NOMO-1 (cell line): ENCODE measurements around the gene SSR3.
"Not testable (repeated sequence)": the region's sequence is repeated elsewhere in the genome, so short reads cannot be mapped to it uniquely, and the experiment has no call there.

Experiments
- DNase-seq, 2 experiments: peaks; one replicate each; lab custom pipeline; 2025; ENCODE audit not compliant: unreplicated experiment in 2 of 2; lab: John Stamatoyannopoulos, UW

The SSR3 gene

DNA sequence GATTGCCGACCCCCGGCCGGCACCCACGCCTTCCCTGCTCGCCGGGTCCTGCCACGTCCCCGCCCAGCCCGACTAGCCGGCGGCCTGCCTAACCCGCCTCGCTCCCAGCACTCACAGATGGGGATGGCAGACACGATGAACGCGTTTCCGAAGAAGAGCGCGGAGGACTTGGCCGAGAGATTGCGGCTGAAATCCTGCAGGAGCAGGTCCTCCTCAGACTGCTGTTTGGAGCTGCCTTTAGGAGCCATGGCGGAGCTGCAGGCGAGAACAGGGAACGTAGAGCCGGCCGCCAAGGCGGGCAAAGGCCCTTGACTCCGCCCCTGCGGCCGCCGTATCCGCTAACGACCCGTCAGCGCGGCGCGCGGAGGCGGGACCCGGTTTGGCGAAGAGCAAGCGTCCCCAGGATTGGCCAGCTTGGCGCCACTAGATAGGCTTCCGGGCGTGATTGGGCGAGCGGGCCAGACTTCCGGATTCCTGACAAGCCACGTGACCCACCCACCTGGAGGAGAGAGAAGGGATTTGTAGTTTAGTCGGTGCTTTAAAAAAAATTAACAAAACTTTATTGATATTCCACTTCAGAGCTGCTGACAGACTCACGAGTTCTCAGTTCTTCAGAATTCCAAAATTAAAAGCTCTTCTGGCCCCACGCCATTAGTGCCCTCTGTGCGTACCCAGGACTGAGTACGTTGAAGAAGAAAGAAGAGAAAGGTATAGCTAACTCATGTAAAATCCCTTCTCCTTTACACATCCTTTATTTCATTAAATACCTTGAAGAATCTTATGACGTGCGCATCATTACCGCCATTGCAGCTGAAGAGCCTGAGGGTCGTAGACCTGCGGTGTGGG is at the start of gene SSR3:
Gene SSR3 (minus strand): TSS at position 276 of the 846 bp plus-strand sequence. CDS start 28 bp downstream, at position 248.
- DNase-seq = peak; percentile 100

DNA sequence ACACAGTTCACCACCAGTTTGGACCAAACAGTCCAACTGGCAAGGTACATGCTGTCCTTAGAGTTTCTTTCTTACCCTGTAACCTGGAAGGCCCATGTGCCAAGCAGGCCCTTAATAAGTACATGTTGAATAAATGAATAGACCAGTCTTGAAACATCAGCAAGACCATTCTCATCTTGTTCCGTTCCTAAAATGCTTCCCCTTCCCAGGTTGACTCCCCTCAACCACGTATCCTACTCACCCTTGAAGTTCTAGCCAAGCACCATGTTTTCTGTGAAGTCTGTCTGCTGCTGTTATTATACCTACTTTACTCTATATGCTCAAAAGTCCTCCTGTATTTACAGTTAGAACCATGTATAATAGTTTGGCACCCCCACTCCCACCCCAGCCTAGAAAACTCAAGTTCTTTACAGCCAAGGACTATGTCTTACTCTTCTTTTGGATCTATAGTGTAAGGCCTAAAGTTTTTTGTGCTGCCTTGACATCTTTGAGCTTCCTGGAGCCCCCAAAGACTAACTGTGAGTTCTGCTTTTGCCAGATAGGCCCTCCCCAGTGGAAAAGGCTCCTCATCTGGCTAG is 49.2 kb upstream of the SSR3 start:
- DNase-seq = no peak

DNA sequence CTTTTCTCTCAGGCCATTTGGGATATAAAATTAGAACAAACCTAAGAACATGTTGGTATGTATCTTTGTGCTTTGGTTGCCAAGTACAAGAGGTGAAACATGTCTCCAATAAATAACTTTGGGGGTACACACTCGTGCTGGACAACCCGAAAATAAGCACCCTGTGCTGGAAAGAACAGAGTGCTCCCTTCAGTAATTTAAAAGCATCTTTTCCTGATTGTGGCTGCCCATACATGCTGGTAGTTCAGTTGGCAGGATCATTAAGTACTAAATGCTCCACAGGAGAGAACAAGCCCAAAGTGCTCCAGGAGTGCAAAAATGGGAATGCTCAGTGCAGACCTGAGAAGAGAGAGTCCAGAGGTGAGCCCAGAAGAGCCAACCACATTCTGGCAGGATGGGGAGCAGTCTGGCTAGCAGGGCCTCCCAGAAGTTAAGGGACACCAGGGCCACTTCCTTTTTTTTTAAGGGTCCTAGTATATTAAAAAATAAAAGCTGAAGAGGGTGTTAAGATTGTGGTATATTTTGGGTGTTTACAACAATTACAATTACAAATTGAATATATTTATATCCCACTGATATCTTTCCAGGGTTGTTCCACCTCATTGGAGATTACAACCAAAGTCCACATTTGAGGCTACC is 48.6 kb upstream of the SSR3 start:
- DNase-seq = no peak

DNA sequence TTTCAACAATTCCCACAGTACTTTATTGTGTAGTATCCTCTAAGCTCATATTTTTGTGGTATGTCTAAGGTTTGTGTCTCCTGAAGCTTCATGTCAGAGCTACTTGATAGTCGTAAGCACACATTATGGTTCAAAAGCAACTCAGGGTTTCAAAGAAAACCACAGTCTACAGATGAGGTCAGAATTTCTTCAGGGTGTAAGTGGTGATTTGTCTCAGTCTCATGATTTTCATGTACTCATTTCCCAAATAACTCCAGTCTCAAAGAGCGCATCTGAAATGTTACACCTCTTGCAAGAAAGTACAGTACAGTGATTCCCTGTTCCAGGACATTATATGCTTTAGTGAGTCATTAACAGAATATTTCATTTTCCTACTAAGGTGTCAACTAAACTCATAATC is 47.5 kb upstream of the SSR3 start:
- DNase-seq = no peak

DNA sequence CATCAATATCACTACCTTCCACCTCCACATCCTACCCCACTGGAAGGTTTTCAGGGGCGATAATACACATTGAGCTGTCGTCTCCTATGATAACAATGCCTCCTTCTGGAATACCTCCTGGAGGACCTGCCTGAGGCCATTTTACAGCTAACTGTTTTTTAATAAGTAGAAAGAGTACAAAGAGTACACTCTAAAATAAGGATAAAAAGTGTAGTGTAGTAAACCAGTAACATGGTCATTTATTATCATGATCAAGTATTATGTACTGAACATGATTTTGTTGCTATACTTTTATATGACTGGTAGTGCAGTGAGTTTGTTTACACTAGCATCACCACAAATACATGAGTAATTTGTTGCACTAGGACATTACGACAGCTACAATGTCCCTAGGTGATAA is 46.6 kb upstream of the SSR3 start:
- DNase-seq = no peak

DNA sequence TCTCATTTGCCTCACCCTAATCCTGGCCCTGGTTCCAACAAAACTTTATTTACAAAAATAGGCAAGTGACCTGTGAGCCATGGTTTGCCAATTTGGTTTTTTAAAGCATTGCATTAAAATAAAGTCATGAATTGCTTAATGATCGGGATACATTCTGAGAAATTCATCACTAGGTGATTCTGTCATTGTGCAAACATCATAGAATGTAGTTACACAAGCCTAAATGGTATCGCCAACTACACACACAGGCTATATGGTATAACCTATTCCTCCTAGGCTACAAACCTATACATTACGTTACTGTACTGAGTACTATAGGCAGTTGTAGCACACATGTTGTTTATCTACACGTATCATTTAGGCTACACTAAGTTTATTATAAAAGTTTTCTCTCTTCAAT is 45.9 kb upstream of the SSR3 start:
- DNase-seq = no peak

DNA sequence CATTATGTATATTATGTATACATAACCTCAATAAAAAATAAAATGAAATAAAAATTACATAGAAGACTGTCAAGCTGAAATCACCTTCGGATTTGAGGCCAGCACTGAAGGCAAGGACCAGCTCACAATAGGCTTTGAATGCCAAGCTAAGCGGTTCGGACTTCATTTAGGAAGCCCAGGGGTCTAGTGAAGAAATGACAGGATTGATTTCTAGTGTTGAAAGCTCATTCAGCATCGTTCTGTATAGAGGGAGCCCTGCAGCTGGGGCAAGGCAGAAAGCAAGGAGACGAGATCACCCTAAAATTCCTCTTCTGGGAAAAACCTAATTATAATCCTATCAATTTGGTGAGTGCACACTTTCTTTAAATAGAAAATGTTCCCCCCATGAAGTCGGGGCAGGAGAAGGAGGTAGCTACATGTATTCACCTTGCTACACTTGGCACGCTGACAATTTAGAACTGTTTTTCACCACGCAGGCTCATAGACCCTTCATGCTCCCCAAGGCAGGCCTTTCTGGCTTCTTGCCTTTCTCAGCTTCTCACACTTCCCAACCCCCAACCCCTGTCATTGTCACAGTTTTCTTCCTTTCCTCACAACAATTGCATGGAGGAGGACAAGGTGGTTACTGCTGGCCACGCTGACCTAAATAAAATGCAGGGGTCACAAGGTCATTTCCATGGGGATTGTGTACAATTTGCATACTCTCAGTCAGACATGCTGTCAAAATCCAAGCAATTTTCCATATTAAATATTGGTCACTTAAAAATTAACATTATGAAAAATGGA is 44.4 kb upstream of the SSR3 start:
- no peak for DNase-seq

DNA sequence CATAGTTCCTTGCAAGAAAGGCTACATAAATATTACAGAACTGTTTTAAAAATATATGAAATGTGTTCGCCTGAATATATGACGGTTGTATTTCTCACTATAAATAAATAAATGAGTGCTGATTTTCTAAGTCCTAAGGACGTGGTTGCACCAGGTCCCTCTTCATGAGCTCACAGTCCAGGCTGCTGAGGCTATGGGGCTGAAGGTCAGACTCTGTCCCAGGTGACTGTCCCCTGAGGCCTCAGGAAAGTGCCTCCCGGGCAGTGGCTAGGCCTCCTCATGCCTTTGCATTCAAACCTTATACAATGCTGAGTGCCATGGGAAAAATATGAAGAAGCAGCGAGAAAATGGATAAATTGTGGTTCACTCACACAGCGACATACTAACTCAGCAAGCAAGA is 43.5 kb upstream of the SSR3 start:
- DNase-seq = no peak

DNA sequence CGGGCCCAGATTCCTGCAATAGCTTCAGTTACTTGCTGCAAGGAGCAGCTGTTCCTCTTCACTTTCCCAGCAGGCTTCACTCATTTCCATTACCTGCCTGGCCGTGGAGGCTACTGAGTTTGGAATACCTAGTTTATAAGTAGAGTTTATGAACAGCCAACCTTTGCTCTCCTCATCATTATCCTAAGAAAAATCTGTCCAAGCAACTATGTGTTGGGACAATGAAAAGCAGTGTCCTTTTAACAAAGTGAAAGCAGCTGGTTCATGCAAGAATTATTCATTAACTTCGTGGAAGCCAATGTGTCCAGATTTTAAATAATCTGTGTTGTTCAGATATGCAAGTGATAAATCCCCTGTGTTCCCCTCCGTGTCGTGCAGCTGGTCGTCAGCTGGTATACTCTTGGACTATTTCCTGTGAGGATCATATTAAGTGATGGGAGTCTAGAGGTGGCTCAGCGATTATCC is 39.3 kb upstream of the SSR3 start:
- DNase-seq = no peak

DNA sequence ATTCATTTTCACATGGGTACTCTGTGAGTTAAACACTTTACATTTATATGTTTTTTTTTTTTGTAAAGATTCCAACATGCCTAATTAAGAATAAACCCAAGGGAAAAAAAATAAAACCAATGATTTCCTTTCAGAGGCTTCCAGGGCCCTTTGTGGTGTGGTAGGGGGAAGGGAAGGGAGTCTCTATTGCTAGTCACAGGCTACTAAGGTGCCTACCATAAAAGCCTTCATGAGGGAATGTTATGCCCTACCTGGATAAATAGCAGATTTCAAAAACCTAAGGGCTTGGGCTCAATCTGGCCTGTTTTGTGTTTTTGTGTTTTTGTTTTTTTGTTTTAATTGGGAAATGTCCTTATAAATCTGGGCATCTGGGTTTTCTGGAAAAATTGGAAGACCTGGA is 38.9 kb upstream of the SSR3 start:
- no peak for DNase-seq

DNA sequence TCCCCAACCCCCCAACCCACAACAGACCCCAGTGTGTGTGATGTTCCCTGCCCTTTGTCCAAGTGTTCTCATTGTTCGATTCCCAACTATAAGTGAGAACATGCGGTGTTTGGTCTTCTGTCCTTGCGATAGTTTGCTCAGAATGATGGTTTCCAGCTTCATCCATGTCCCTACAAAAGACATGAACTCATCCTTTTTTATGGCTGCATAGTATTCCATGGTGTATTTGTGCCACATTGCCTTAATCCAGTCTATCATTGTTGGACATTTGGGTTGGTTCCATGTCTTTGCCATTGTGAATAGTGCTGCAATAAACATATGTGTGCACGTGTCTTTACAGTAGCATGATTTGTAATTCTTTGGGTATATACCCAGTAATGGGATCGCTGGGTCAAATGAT is 34.9 kb upstream of the SSR3 start:
- DNase-seq = not testable (repeated sequence)

DNA sequence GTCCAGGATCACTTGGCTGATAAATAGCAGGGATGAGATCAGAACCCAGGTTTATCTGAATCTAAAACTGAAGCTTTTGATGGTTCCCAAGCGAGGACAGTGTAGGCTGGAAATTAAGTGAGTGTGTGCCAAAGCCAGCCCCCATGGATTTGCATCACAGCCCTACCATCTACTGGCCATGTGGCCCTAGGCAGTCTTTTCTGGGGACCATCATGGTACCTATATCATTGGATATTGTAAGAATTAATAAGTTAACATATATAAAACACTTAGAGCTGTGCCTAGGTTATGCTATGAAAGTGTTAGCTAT is 32.8 kb upstream of the SSR3 start:
- DNase-seq = no peak

DNA sequence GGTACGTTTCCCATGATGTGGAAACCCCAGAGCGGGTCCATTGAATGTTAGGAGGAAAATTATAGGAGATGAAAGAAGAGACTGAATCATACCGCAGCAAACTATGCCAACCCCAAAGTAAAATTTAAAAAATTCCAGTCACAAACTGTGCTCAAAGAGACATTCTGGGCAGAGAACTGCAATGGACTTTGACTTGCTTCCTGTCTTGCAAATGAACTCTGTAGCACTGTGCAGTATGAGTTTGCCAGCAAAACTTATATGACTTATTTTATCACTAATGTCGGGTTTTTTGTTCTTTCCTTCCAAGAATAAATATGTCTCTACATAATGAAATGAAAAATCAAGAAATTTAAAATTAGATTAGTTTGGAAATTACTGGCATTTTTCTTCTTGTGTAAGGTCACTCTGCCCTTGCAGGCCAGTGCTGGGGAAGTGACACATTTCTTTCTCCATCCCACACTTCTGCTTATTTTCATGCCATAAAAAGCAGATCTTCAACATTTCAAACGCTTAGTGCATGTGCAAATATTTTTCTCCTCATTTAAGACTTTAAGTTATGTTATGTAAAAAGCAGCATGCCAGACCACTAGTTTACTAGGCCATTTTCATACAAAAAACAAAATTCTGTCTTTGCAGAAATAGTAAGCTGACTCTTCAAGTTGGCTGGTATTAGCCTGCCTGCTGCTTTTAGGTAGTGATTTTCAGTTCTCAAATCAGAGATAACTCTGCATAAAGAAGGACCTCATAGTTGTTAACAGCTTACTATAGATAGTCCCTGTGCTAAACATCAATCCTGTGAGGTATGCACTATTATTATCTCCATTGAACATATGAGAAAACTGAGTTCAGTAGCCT is 32.2 kb upstream of the SSR3 start:
- peak; percentile 88 to 96 for DNase-seq

DNA sequence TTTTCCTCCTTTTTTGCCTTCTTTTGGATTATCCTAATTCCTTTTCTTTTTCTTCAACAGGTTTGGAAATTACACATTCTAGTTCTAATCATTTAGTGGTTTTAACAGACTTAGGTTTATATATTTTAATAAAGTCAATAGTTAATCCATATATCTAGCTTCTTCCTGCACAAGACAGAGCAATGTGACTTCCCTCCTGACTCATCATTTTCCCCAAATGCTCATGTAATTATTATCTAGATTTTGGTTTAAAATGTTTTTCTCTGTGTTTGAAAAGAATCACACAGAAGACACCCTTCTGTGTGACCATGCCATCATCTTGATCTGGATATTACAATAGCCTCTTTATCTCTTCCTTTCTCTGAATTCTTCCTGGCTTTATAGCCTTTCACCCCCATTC is 28.6 kb upstream of the SSR3 start:
- DNase-seq = no peak

DNA sequence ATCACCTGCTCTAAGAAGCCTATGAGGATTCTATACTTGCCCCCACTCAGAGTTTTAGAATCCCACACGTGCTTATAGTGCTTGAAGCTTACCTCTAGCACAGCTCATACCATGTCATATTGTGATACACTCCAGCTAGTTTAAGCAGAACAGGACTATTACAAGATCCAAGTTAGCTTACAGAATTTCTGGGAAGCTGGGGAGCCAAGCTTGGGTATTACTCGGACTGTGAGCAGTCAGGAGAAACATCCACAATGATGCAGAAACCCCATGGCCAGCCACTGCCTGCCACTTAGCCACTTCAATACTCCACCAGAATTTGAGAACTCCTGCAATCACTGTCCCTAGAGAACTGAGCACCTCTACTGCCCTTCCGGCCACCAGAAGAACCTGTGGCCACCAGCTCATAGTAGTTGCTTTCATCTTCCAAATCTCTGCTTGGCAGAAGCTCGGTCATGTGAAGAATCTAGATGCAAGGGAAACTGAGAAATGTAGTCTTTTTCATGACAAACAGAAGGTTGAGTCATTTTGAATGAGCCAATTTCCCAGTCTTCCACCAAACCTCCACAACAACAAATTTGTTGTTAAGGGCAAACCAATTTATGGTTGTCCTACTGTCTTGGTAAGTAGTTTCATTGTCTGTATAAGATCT is 27.7 kb upstream of the SSR3 start:
- DNase-seq = no peak

DNA sequence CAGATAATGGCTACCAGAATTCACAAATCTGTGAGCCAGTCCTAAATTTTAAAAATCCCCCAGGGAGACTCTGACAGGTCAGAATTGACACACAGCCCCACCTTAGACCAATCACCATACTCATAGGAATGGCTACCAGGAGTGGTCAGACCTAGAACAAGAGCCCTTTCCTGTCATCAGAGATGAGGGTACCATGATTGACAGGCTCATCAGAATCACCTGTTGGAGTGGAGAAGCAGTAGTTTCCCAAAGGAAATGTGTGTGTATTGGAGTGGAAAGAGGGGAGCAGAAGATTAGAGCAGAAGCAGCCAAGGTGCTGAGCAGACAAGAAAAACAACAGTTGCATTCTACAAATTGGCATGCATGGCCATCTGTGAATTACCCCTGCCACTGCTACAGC is 27.0 kb upstream of the SSR3 start:
- no peak for DNase-seq

DNA sequence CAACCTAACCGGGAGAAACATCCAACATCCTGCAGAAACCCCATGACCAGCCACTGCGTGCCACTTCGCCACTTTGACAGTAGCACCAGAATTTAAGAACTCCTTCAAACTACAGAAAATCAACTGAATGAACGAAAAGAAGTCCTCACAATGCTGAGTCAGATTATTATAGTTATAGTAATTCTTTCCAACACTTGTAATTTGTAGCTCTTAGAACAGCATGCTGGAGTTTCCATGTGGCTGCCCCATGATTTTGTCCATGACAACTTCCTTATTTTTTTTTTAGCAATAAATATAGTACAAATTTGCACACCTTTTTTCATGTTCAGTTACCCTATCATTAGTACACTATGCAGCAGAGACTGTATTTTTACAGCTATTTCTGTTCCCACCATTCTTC is 26.1 kb upstream of the SSR3 start:
- no peak for DNase-seq

DNA sequence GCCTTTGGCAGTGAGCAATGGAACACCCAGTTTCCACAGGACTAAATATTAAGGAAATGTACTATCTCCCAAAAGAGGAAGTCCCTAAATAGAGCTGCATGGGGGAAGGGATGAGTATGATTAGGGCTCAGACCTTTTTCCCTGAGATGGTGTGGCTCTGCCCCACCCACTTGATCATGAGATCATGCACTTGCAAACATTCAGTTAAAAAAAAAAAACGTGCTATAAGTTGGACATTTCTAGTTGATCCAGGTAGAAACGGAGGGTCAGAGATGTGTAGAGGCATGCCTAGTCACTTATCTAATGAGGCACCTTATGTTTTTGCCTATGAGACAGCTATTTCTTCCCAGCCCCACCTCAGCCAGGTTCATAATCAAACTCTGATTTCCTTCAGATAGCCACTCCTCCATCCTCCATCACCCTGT is 24.5 kb upstream of the SSR3 start:
- DNase-seq = peak; percentile 91 to 92

DNA sequence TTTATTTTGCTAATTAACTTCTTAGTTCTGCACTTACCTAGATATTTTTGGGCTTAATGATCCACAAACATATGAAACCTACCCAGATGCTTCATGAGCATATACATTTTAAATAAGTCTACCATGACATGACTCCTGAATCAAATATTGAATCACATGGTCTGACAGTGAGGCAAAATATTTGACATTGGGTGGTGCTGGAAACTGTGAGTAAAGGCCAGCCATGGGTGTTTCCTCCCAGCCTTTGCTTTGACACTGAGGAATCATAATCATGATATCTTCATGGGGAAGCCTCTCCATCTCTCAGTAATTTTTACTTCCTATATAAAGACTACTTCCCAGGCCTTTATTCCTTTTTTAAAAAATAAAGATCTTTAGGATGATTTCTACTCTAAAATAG is 22.8 kb upstream of the SSR3 start:
- no peak for DNase-seq
